Suppressor macrophage (primary cell): Measurements from ENCODE around the gene CSN1S1.
"Not testable (repeated sequence)": the region's sequence is repeated elsewhere in the genome, so short reads cannot be mapped to it uniquely, and the experiment has no call there.

ENCODE experiments used
- DNase-seq, 4 experiments: peaks; one replicate each; pipeline ENCODE4 v3.0.0-alpha.2; 2020 to 2022
- total RNA-seq, 17 experiments: gene quantifications; one replicate each; lab custom pipeline; 2026; ENCODE audit warnings: mixed read lengths in 6 of 17, inconsistent platforms in 3 of 17; lab: John Stamatoyannopoulos, UW

Gene CSN1S1, protein sequence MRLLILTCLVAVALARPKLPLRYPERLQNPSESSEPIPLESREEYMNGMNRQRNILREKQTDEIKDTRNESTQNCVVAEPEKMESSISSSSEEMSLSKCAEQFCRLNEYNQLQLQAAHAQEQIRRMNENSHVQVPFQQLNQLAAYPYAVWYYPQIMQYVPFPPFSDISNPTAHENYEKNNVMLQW
- total RNA-seq, result 0 to 0.88 (median 0) reads per million in 17 experiments

DNA sequence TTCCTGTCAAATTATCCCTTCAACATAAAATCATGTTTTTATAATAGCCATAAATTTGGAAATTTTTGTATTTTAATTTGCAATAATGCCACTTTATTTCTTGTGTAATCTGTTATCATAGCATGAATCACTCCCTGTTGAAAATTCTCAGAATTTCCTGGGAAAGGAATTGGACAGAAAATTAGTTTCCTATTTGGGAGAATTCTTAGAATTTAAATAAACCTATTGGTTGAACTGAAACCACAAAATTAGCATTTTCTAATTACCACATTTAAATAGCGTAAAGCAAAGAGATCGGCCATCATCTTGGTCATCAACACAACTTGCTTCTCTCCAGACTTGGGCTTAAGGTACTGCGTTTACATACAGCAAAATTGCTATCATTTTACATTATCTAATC lies at the start of gene CSN1S1:
Gene CSN1S1 (plus strand): TSS at position 301 of the 400 bp plus-strand sequence. CDS start 1,488 bp downstream, outside the sequence.
- DNase-seq, result no peak

- DNase-seq, result peak; percentile 36 to 78 (median 67)
Measured at GRCh38 chr4:69881173-69881773, 49.6 kb upstream of the CSN1S1 start.

- DNase-seq, result no peak
Measured at GRCh38 chr4:69882150-69882549, 48.7 kb upstream of the CSN1S1 start.

GRCh38 chr4:69888336-69888735 lies 42.5 kb upstream of the CSN1S1 start:
- DNase-seq, result peak in 2 of 4 experiments; percentile 2 to 10

- no peak for DNase-seq
Measured at GRCh38 chr4:69894186-69894585, 36.7 kb upstream of the CSN1S1 start.

DNA sequence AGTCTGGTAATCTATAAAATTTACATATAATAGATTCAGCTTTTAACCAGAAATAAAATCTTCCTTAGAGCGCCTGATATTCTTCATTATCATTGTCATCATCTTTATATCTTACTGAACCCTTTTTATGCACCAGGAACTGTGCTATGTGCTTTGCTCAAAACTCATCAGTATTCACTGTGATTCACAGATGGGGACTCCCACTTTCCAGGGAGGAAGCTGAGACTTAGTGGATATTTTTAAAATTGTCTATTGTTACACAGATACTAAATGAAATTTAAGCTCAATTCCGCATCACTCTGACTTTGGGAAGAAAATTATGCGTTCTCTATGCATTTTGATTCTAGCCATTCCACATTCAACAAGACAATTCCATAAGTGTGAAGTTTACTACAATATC lies 36.1 kb upstream of the CSN1S1 start:
- DNase-seq, result no peak

DNA sequence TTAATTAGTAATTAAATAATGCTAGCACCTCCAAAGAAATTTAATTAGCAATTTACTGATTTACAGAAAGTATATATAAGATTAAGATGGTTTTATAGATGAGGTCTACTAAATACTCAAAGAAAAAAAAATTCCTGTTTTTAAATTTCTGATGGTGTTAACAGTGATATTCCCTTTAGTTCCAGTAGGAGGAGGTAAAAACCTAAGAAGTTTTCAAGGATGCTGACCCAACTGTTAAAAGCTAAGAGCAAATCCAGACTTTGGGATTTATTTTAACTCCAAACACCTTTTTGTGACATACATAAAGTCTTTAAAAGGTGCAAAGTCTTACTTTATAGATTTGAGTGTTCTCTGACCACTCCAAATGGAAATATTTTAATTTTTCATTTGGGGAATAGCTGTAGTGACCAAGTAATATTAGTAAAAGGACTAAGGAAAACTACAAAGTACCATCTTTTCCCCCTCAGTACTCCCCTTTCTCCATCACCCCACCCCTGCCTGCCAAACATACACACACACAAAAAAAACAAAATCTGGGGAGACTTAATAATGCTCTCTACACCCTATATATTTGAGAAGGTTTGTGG lies 34.2 kb upstream of the CSN1S1 start:
- DNase-seq, result peak in 1 of 4 experiments; percentile 5

DNA sequence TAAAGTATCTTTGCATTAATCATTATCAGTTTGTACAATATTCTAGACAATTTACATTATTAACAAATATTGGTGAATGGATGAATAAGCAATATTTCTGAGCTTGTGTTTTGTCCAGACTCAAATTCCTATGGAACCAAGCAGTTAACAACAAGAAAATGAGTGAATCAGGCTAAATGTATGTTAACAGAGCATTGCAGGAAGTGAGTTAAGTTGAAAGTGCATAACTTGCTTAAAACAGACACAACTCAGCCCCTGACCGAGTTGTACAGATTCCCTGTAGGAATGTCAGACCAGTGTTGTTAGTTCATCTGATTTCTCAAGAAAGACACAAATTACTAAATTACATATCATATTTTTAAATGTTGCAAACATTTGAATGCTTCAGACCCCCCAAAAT lies 23.7 kb upstream of the CSN1S1 start:
- DNase-seq, result no peak

GRCh38 chr4:69909195-69909594 lies 21.7 kb upstream of the CSN1S1 start:
- no peak for DNase-seq

GRCh38 chr4:69910016-69910782 lies 20.7 kb upstream of the CSN1S1 start:
- peak in 1 of 4 experiments; percentile 9 for DNase-seq

- DNase-seq, result no peak
Measured at GRCh38 chr4:69920874-69921273, 10.0 kb upstream of the CSN1S1 start.

DNA sequence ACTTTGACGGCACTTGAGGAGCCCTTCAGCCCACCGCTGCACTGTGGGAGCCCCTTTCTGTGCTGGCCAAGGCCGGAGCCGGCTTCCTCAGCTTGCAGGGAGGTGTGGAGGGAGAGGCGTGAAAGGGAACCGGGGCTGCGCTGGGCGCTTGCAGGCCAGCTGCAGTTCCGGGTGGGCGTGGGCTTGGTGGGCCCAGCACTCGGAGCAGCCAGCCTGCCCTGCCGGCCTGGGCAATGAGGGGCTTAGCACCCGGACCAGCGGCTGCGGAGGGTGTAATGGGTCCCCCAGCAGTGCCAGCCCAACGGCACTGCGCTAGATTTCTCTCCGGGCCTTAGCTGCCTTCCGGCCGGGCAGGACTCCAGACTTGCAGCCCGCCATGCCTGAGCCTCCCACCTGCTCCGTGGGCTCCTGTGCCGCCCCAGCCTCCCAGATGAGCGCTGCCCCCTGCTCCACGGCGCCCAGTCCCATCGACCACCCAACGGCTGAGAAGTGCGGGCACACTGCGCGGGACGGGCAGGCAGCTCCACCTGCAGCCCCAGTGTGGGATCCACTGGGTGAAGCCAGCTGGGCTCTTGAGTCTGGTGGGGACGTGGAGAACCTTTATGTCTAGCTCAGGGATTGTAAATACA lies 7.0 kb upstream of the CSN1S1 start:
- not testable (repeated sequence) for DNase-seq

- no peak for DNase-seq
Measured at GRCh38 chr4:69934150-69934549, 3.3 kb downstream of the CSN1S1 start.

- no peak for DNase-seq
Measured at GRCh38 chr4:69936566-69936965, 5.7 kb downstream of the CSN1S1 start.

- DNase-seq, result no peak
Measured at GRCh38 chr4:69951602-69952001, 20.7 kb downstream of the CSN1S1 start.

GRCh38 chr4:69957209-69957608 lies 26.3 kb downstream of the CSN1S1 start:
- DNase-seq, result no peak

DNA sequence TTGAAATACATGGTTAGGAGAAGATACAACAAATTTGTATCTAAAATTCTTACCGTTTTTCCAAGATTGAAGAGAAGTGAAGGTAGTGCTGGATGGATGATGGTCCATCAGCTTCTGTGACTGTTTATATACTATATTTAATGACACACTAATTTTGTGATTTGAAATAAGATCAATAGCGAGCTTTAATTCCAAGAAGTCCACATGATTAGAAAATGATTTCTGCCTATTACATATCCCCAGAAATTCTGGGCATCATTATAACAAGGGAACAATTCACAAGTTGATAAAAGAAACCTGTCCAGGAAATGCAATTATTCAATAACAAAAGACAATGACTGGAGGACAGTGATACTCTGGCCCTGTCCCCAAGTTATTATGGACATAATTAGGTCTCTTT lies 34.8 kb downstream of the CSN1S1 start, which contains the start of gene CSN2:
Gene CSN2 (minus strand): TSS at position 101 of the 400 bp plus-strand sequence. CDS start 4,733 bp downstream, outside the sequence.
- no peak for DNase-seq

- DNase-seq, result no peak
Measured at GRCh38 chr4:69970071-69970470, 39.2 kb downstream of the CSN1S1 start.

DNA sequence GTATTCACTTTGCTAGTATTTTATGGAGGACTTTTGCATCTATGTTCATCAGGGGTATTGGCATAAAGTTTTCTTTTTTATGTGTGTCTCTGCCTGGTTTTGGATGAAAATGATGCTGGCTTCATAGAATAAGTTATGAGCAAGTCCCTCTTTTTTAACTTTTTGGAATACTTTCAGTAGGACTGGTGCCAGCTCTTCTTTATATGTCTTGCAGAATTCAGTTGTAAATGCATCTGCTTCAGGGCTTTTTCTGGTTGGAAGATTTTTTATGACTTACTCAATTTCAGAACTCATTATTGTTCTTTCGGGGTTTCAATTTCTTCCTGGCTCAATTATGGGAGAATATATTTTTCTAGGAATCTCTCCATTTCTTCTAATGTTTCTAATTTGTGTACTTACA lies 43.8 kb downstream of the CSN1S1 start:
- no peak for DNase-seq

GRCh38 chr4:69977582-69977981 lies 46.7 kb downstream of the CSN1S1 start:
- no peak for DNase-seq

- DNase-seq, result no peak
Measured at GRCh38 chr4:69984030-69984443, 53.2 kb downstream of the CSN1S1 start.

- no peak for DNase-seq
Measured at GRCh38 chr4:69986663-69987062, 55.8 kb downstream of the CSN1S1 start.

DNA sequence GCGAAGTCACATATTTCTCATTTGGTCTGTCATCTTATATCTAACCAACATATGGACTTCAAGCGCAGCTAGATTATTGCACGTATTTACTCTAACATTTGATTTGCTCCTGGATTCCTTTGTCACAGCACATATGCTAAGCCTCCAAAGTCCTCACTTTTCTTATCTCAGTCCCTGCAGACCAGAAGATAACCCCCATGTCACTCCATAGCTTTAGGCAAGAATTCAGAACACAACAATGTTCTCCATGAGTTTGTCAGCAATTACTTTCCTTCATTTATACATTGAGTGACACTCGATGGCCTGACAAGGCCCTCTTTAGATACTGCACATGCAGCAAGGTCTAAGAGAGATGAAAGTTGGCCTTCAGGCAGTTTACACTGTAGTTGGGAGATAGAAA lies 60.1 kb downstream of the CSN1S1 start:
- no peak for DNase-seq
